ENCODE data around the gene RPS25.

GRCh38 chr11:119021631-119022030, 3.5 kb upstream of the RPS25 start:
- TF ChIP-seq SPI1 (IDR thresholded peaks at IDR 0.05; ENCODE audit: borderline replicate concordance, low read depth) (no peak), POLR2AphosphoS5 (IDR thresholded peaks at IDR 0.05; ENCODE audit: low read depth) (no peak)
- TF ChIP-seq, protein P1, sequence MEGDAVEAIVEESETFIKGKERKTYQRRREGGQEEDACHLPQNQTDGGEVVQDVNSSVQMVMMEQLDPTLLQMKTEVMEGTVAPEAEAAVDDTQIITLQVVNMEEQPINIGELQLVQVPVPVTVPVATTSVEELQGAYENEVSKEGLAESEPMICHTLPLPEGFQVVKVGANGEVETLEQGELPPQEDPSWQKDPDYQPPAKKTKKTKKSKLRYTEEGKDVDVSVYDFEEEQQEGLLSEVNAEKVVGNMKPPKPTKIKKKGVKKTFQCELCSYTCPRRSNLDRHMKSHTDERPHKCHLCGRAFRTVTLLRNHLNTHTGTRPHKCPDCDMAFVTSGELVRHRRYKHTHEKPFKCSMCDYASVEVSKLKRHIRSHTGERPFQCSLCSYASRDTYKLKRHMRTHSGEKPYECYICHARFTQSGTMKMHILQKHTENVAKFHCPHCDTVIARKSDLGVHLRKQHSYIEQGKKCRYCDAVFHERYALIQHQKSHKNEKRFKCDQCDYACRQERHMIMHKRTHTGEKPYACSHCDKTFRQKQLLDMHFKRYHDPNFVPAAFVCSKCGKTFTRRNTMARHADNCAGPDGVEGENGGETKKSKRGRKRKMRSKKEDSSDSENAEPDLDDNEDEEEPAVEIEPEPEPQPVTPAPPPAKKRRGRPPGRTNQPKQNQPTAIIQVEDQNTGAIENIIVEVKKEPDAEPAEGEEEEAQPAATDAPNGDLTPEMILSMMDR (IDR thresholded peaks at IDR 0.05; ENCODE audit: insufficient read depth, low read length) = no peak
